ENCODE results near the gene KCTD10.

The KCTD10 gene

GRCh38 chr12:109469517-109469916 lies 7.6 kb downstream of the KCTD10 start:
- no peak for DNase-seq

GRCh38 chr12:109467978-109468676 lies 9.0 kb downstream of the KCTD10 start:
- no peak for DNase-seq

GRCh38 chr12:109466821-109467220 lies 10.3 kb downstream of the KCTD10 start:
- DNase-seq = no peak

- no peak for DNase-seq
Observed at GRCh38 chr12:109466305-109466704, 10.8 kb downstream of the KCTD10 start.

- no peak for DNase-seq
Observed at GRCh38 chr12:109464642-109465351, 12.3 kb downstream of the KCTD10 start.

GRCh38 chr12:109463756-109464155 lies 13.3 kb downstream of the KCTD10 start:
- DNase-seq = no peak

GRCh38 chr12:109462868-109463692 lies 14.0 kb downstream of the KCTD10 start:
- DNase-seq = no peak

GRCh38 chr12:109461846-109462756 lies 15.0 kb downstream of the KCTD10 start:
- DNase-seq = no peak

GRCh38 chr12:109461049-109461845 lies 15.9 kb downstream of the KCTD10 start:
- DNase-seq = no peak

- no peak for DNase-seq
Observed at GRCh38 chr12:109460538-109460937, 16.6 kb downstream of the KCTD10 start.

GRCh38 chr12:109459247-109459646 lies 17.9 kb downstream of the KCTD10 start:
- DNase-seq = no peak

GRCh38 chr12:109458771-109459208 lies 18.3 kb downstream of the KCTD10 start:
- no peak for DNase-seq

GRCh38 chr12:109458086-109458485 lies 19.0 kb downstream of the KCTD10 start:
- DNase-seq = no peak

GRCh38 chr12:109455706-109456105 lies 21.4 kb downstream of the KCTD10 start:
- no peak for DNase-seq

- peak; percentile 60 for DNase-seq
Observed at GRCh38 chr12:109452489-109452888, 24.6 kb downstream of the KCTD10 start.

- no peak for DNase-seq
Observed at GRCh38 chr12:109451400-109451799, 25.7 kb downstream of the KCTD10 start.

GRCh38 chr12:109450980-109451379 lies 26.1 kb downstream of the KCTD10 start:
- DNase-seq = no peak

GRCh38 chr12:109449845-109450532 lies 27.1 kb downstream of the KCTD10 start:
- DNase-seq = no peak

GRCh38 chr12:109448707-109449390 lies 28.3 kb downstream of the KCTD10 start:
- no peak for DNase-seq

- no peak for DNase-seq
Observed at GRCh38 chr12:109448272-109448671, 28.8 kb downstream of the KCTD10 start.
